Amniotic epithelial cell (primary cell): Measurements from ENCODE around the gene DNAJC21.
"Not testable (repeated sequence)": the region's sequence is repeated elsewhere in the genome, so short reads cannot be mapped to it uniquely, and the experiment has no call there.

ENCODE experiments used
- DNase-seq: peaks from one replicate; pipeline ENCODE4 v3.0.0-alpha.2; 2010; ENCODE audit warnings: low read depth

The DNAJC21 gene

GRCh38 chr5:34923694-34924461, 5.5 kb upstream of the DNAJC21 start:
- DNase-seq = peak; percentile 84

- no peak for DNase-seq
Measured at GRCh38 chr5:34924462-34924765, 4.9 kb upstream of the DNAJC21 start.

- no peak for DNase-seq
Measured at GRCh38 chr5:34926318-34926888, 3.0 kb upstream of the DNAJC21 start.

GRCh38 chr5:34927785-34928184, 1.6 kb upstream of the DNAJC21 start:
- DNase-seq = no peak

GRCh38 chr5:34928267-34928666, 1.1 kb upstream of the DNAJC21 start:
- DNase-seq = no peak

GRCh38 chr5:34929720-34930461, 532 bp downstream of the DNAJC21 start:
- peak; percentile 56 for DNase-seq

GRCh38 chr5:34930462-34930844, 1.1 kb downstream of the DNAJC21 start:
- DNase-seq = peak; percentile 36

GRCh38 chr5:34930870-34931269, 1.5 kb downstream of the DNAJC21 start:
- no peak for DNase-seq

GRCh38 chr5:34932947-34933346, 3.6 kb downstream of the DNAJC21 start:
- no peak for DNase-seq

- no peak for DNase-seq
Measured at GRCh38 chr5:34941936-34942335, 12.6 kb downstream of the DNAJC21 start.

- DNase-seq = no peak
Measured at GRCh38 chr5:34944044-34944443, 14.7 kb downstream of the DNAJC21 start.

- DNase-seq = no peak
Measured at GRCh38 chr5:34944460-34945047, 15.2 kb downstream of the DNAJC21 start.

- DNase-seq = peak; percentile 24
Measured at GRCh38 chr5:34957321-34957720, 28.0 kb downstream of the DNAJC21 start.

- DNase-seq = peak; percentile 37
Measured at GRCh38 chr5:34957857-34958690, 28.7 kb downstream of the DNAJC21 start.

GRCh38 chr5:34959323-34959722, 30.0 kb downstream of the DNAJC21 start:
- peak; percentile 94 for DNase-seq

- DNase-seq = no peak
Measured at GRCh38 chr5:34967540-34967939, 38.2 kb downstream of the DNAJC21 start.

GRCh38 chr5:34968258-34968657, 38.9 kb downstream of the DNAJC21 start:
- DNase-seq = no peak

- no peak for DNase-seq
Measured at GRCh38 chr5:34970552-34970951, 41.2 kb downstream of the DNAJC21 start.

GRCh38 chr5:34971655-34972054, 42.3 kb downstream of the DNAJC21 start:
- not testable (repeated sequence) for DNase-seq

GRCh38 chr5:34976347-34976746, 47.0 kb downstream of the DNAJC21 start:
- DNase-seq = no peak

GRCh38 chr5:34977934-34978613, 48.7 kb downstream of the DNAJC21 start:
- no peak for DNase-seq
